Upper lobe of left lung (tissue), 6 donors: Measurements from ENCODE around the gene PAX5. TPM values are rescaled to one million over a fixed set of nuclear protein-coding genes. Genes with fewer than 3 reads are reported as not detected.

Experiments
- ATAC-seq, 2 donors: fragments of 200-7000 bp; cut with Tn5 transposase; one replicate each; pipeline ENCODE4 v1.9.1; 2022; ENCODE audit warnings: mild to moderate bottlenecking in 2 of 2, moderate library complexity in 2 of 2; ENCODE audit not compliant: low FRiP score in 2 of 2
- DNase-seq, 2 donors: peaks; one replicate each; pipeline ENCODE4 v3.0.0-alpha.2; 2019 to 2020
- H3K27ac ChIP-seq, 4 donors: fragments of 200-600 bp; sonication (generic); one replicate each; pipeline ENCODE4 v1.5.1; 2016 to 2019
- H3K27me3 ChIP-seq, 4 donors: fragments of 200-600 bp; sonication (generic); one replicate each; pipeline ENCODE4 v1.5.1; 2017 to 2019
- H3K36me3 ChIP-seq, 4 donors: fragments of 200-600 bp; sonication (generic); one replicate each; pipeline ENCODE4 v1.5.1; 2016 to 2019
- H3K4me1 ChIP-seq, 4 donors: fragments of 200-600 bp; sonication (generic); one replicate each; pipeline ENCODE4 v1.5.1; 2018 to 2019
- H3K4me3 ChIP-seq, 4 donors: fragments of 200-600 bp; sonication (generic); one replicate each; pipeline ENCODE4 v1.5.1; 2017 to 2019; ENCODE audit warnings: mild to moderate bottlenecking in 2 of 4, moderate library complexity in 1 of 4
- H3K9me3 ChIP-seq, 4 donors: fragments of 200-600 bp; sonication (generic); one replicate each; pipeline ENCODE4 v1.5.1; 2018 to 2019
- EP300 ChIP-seq, 4 donors: sonication (generic); formaldehyde crosslinking; IDR thresholded peaks; one replicate each; pipeline ENCODE4 v1.5.1; 2017; ENCODE audit warnings: antibody characterized with exemption in 4 of 4, control low read depth in 2 of 4
- POLR2A ChIP-seq, 4 donors: fragments of 450-650 bp; IDR thresholded peaks; one replicate each; pipeline ENCODE4 v1.5.1; 2016 to 2017; ENCODE audit warnings: antibody characterized with exemption in 4 of 4, mild to moderate bottlenecking in 2 of 4
- POLR2AphosphoS5 ChIP-seq, 2 donors: sonication (generic); formaldehyde crosslinking; IDR thresholded peaks; one replicate each; pipeline ENCODE4 v1.5.1; 2017; ENCODE audit warnings: antibody characterized with exemption in 2 of 2
- WGBS, 2 donors: methylation state at CpG; one replicate each; pipeline ENCODE4 v1.1.5; 2017 to 2018; 5-methylcytosine and 5-hydroxymethylcytosine counted together
- total RNA-seq, 6 donors: library from RNA; depleted of rRNA in 4 of 6; stranded (reverse); fragments of >200 nt in 4 of 6; gene quantifications; one replicate each; pipeline versions ENCODE4 v1.1.0 to v1.2.1, GENCODE V29; 2016 to 2021
- TF ChIP-seq, protein P1 (sequence below), 6 experiments: fragments of 450-650 bp in 4 of 6; fragments of 200-600 bp in 2 of 6; sonication (generic) in 2 of 6; IDR thresholded peaks; one replicate each; pipeline ENCODE4 v1.5.1; 2016 to 2019; ENCODE audit warnings: antibody characterized with exemption in 6 of 6
- donor health status: DM: no; HTN: no; CAD: no; lungs with moderate emphysema.
- donor health status: DM: no; HTN: yes; CAD: no; lungs with severe emphysema.

The PAX5 gene
- total RNA-seq, 6 donors from 2014 or later: under 0.01 to 0.64 (median 0.43) TPM; not detected in 1

GRCh38 chr9:36831381-36832161 is 202.5 kb downstream of the PAX5 start:
- no peaks in the 10 kb centered on the region for H3K27me3 ChIP-seq
- no peaks in the 10 kb centered on the region for H3K9me3 ChIP-seq
- no peak for TF ChIP-seq EP300 (IDR thresholded peaks at IDR 0.05)
- TF ChIP-seq POLR2AphosphoS5 (IDR thresholded peaks at IDR 0.05): no peak
- TF ChIP-seq, protein P1, sequence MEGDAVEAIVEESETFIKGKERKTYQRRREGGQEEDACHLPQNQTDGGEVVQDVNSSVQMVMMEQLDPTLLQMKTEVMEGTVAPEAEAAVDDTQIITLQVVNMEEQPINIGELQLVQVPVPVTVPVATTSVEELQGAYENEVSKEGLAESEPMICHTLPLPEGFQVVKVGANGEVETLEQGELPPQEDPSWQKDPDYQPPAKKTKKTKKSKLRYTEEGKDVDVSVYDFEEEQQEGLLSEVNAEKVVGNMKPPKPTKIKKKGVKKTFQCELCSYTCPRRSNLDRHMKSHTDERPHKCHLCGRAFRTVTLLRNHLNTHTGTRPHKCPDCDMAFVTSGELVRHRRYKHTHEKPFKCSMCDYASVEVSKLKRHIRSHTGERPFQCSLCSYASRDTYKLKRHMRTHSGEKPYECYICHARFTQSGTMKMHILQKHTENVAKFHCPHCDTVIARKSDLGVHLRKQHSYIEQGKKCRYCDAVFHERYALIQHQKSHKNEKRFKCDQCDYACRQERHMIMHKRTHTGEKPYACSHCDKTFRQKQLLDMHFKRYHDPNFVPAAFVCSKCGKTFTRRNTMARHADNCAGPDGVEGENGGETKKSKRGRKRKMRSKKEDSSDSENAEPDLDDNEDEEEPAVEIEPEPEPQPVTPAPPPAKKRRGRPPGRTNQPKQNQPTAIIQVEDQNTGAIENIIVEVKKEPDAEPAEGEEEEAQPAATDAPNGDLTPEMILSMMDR (IDR thresholded peaks at IDR 0.05): no peak
- no peak for TF ChIP-seq POLR2A (IDR thresholded peaks at IDR 0.05)
- H3K4me1 ChIP-seq: no peaks in the 10 kb centered on the region
- no peak for ATAC-seq
- H3K4me3 ChIP-seq: no peak overlapping the region
- H3K36me3 ChIP-seq: no peaks in the 10 kb centered on the region
- WGBS, 2 donors: 60 to 67% methylated on average over 3 to 7 of the region's 7 CpGs
- no peak for DNase-seq
- no peak overlapping the region for H3K27ac ChIP-seq

DNA sequence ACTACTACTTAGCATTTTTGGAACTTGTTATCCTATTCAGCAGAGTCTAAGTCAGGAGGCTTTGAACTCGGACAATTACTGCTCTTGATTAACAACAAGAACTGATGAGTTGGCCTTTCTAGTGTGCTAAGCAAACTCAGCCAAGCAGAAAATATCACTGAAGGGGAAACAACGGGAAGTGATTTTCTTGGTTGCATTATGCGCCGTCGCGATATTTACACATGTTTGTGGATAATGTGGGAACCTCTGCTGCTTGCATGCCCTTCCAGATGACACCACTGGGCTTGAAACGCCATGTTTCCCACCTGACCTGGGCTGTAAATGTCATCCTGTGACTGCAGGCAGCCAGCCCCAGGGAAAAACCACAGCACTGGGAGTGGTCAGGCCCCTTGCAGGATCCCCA is 205.5 kb downstream of the PAX5 start:
- TF ChIP-seq POLR2A (IDR thresholded peaks at IDR 0.05): no peak
- TF ChIP-seq, protein P1 (IDR thresholded peaks at IDR 0.05): no peak
- TF ChIP-seq POLR2AphosphoS5 (IDR thresholded peaks at IDR 0.05): no peak
- TF ChIP-seq EP300 (IDR thresholded peaks at IDR 0.05): no peak
- WGBS, 2 donors: 82 to 90% methylated on average over 7 of the region's 7 CpGs
- Histone ChIP-seq H3K4me1 (no peaks in the 10 kb centered on the region), H3K27ac (no peak overlapping the region), H3K27me3 (no peaks in the 10 kb centered on the region), H3K36me3 (no peaks in the 10 kb centered on the region), H3K9me3 (no peaks in the 10 kb centered on the region), H3K4me3 (no peak overlapping the region)
- DNase-seq: no peak
- ATAC-seq: no peak

DNA sequence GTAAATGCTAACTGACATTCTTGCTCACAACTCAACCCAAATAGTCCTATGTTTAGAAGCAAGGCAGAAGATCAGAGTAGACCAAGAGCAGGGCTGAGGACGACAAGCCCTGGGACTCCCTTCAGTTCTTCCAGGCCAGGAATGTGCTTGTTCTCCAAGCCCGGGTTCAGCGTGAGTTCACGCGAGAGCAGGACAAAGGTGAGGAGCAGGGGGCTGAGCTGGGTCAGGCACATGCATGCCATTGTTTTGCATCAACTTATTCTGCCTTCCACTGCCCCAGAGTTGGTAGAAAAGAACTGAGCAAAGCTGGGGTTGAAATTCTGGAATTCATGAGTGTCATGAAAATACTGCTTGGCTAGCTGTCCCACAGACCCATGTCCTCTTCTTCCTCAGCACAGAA is 206.5 kb downstream of the PAX5 start:
- TF ChIP-seq EP300 (IDR thresholded peaks at IDR 0.05) (no peak), POLR2A (IDR thresholded peaks at IDR 0.05) (no peak), POLR2AphosphoS5 (IDR thresholded peaks at IDR 0.05) (no peak)
- TF ChIP-seq, protein P1 (IDR thresholded peaks at IDR 0.05): no peak
- DNase-seq: peak in 1 of 2 donors; percentile 8
- 55 to 61% methylated on average over 5 of the region's 5 CpGs for whole genome bisulfite sequencing, 2 donors
- no peaks in the 10 kb centered on the region for H3K36me3 ChIP-seq
- H3K4me1 ChIP-seq: no peaks in the 10 kb centered on the region
- no peak for ATAC-seq
- no peaks in the 10 kb centered on the region for H3K27me3 ChIP-seq
- no peak overlapping the region for H3K27ac ChIP-seq
- no peaks in the 10 kb centered on the region for H3K9me3 ChIP-seq
- H3K4me3 ChIP-seq: no peak overlapping the region

GRCh38 chr9:36826581-36826980 is 207.5 kb downstream of the PAX5 start:
- DNase-seq: no peak
- Histone ChIP-seq H3K27me3 (no peaks in the 10 kb centered on the region), H3K36me3 (no peaks in the 10 kb centered on the region), H3K27ac (no peak overlapping the region), H3K4me3 (no peak overlapping the region), H3K4me1 (no peaks in the 10 kb centered on the region), H3K9me3 (no peaks in the 10 kb centered on the region)
- WGBS, 2 donors: 83% methylated on average over 4 of the region's 4 CpGs
- TF ChIP-seq, protein P1 (IDR thresholded peaks at IDR 0.05): no peak
- TF ChIP-seq POLR2A (IDR thresholded peaks at IDR 0.05) (no peak), POLR2AphosphoS5 (IDR thresholded peaks at IDR 0.05) (no peak), EP300 (IDR thresholded peaks at IDR 0.05) (no peak)
- ATAC-seq: no peak

DNA sequence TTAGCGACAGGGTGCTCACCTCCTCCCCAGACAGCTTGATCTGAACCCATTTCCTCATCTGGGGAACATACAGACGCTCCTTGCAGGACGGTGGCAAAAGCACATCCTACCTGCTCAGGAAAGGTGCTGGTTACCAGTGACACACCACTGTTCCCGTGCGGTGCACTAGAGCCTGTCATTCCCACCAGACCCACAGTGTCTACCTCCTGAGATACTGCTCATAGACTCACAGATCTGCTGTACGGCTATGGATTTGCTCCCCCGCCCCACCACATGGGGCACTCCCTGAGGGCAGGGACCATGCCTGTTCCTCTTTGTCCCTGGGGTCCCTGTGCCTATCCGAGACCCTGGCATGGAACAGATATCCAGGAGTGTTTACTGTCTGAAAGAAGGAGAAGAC is 208.9 kb downstream of the PAX5 start:
- no peak overlapping the region for H3K4me3 ChIP-seq
- no peak for TF ChIP-seq POLR2A (IDR thresholded peaks at IDR 0.05)
- TF ChIP-seq, protein P1 (IDR thresholded peaks at IDR 0.05): no peak
- TF ChIP-seq EP300 (IDR thresholded peaks at IDR 0.05): no peak
- TF ChIP-seq POLR2AphosphoS5 (IDR thresholded peaks at IDR 0.05): no peak
- DNase-seq (peak in 1 of 2 donors; percentile 11), ATAC-seq (no peak)
- no peaks in the 10 kb centered on the region for H3K27me3 ChIP-seq
- 74 to 77% methylated on average over 7 to 8 of the region's 8 CpGs for WGBS, 2 donors
- no peaks in the 10 kb centered on the region for H3K4me1 ChIP-seq
- no peaks in the 10 kb centered on the region for H3K9me3 ChIP-seq
- no peak overlapping the region for H3K27ac ChIP-seq
- H3K36me3 ChIP-seq: no peaks in the 10 kb centered on the region
